Glomerular visceral epithelial cell (primary cell): ENCODE data around the gene CDH4.

Experiments
- DNase-seq: peaks from one replicate; pipeline ENCODE4 v3.0.0-alpha.2; 2016; ENCODE audit errors: extremely low spot score

CDH4 gene

GRCh38 chr20:61251529-61252393 lies at the start of gene CDH4:
CDH4 (plus strand) TSS chr20:61252261.
- DNase-seq = peak; percentile 57

- no peak for DNase-seq
Measured at GRCh38 chr20:61203320-61203719, 48.7 kb upstream of the CDH4 start.

- no peak for DNase-seq
Measured at GRCh38 chr20:61204206-61204605, 47.9 kb upstream of the CDH4 start.

GRCh38 chr20:61205769-61206168 lies 46.3 kb upstream of the CDH4 start:
- no peak for DNase-seq

GRCh38 chr20:61210862-61211261 lies 41.2 kb upstream of the CDH4 start:
- no peak for DNase-seq

GRCh38 chr20:61217848-61218247 lies 34.2 kb upstream of the CDH4 start:
- DNase-seq = no peak

- peak; percentile 23 for DNase-seq
Measured at GRCh38 chr20:61219021-61219431, 33.0 kb upstream of the CDH4 start.

- no peak for DNase-seq
Measured at GRCh38 chr20:61220131-61220530, 31.9 kb upstream of the CDH4 start.

- DNase-seq = no peak
Measured at GRCh38 chr20:61220626-61221325, 31.3 kb upstream of the CDH4 start.

GRCh38 chr20:61222699-61223098 lies 29.4 kb upstream of the CDH4 start:
- no peak for DNase-seq

- no peak for DNase-seq
Measured at GRCh38 chr20:61223121-61223520, 28.9 kb upstream of the CDH4 start.

- DNase-seq = no peak
Measured at GRCh38 chr20:61230166-61230565, 21.9 kb upstream of the CDH4 start.

GRCh38 chr20:61233590-61233989 lies 18.5 kb upstream of the CDH4 start:
- DNase-seq = no peak

- no peak for DNase-seq
Measured at GRCh38 chr20:61234224-61234890, 17.7 kb upstream of the CDH4 start.

- DNase-seq = no peak
Measured at GRCh38 chr20:61236713-61237112, 15.3 kb upstream of the CDH4 start.

- DNase-seq = no peak
Measured at GRCh38 chr20:61238813-61239212, 13.2 kb upstream of the CDH4 start.

GRCh38 chr20:61240814-61241213 lies 11.2 kb upstream of the CDH4 start:
- DNase-seq = no peak

- no peak for DNase-seq
Measured at GRCh38 chr20:61244213-61244612, 7.8 kb upstream of the CDH4 start.

- DNase-seq = no peak
Measured at GRCh38 chr20:61246269-61246668, 5.8 kb upstream of the CDH4 start.

- DNase-seq = no peak
Measured at GRCh38 chr20:61249626-61250025, 2.4 kb upstream of the CDH4 start.

GRCh38 chr20:61252601-61253263 lies 671 bp downstream of the CDH4 start:
- DNase-seq = peak; percentile 36

GRCh38 chr20:61253264-61253639 lies 1.2 kb downstream of the CDH4 start:
- DNase-seq = peak; percentile 56
